Measurements from ENCODE around the gene DSTN. TPM values are rescaled to one million over a fixed set of nuclear protein-coding genes. Genes with fewer than 3 reads are reported as not detected.

DSTN gene
- polyA plus RNA-seq, 1 experiment: 295 TPM

DNA sequence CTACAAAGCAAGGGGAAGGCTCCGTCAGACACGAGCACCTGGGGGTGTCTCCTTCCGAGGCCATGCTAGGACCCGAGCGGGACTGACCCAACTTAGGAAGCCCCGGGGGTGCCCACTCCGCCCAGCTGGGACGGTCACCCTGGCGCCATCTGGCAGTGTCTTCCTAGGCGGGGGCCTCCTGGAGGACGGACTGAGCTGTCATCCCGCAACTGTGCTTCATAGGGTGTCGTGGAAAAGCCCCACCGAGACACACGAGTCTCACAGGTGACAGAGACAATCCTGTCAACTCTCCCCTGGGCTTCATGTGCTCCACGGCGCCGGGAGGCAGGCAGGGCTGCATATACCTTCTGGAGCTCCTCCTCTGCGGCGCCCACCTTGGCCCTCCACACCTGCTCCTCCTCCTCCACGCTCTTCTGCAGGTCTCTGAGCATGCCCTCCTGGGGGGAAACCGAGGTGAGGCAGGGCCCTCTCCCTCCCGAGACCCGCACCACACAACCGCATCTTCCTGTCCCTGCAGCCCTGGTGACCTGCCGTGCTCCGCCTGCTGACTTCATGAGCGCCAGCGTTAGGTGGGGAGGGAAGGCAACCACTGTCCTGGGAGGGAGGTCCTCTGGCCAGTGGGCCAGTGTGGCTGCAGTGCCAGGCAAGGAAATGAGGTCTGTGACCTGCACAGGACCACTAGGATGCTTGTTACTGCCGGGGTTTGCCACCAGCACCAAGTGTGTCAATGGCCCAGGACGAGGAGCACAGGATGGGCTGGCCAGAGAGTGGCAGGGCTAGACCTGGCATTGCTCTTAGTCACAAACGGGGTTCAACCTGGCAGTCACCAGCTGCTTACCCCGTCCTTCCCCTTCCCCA, 50.7 kb downstream of the DSTN start:
- Histone ChIP-seq H3K36me3 (ENCODE audit: control insufficient read depth, insufficient read depth, low read length) (peaks cover 85% of the 10 kb centered on the region), H3K27me3 (ENCODE audit: control insufficient read depth, insufficient read depth, low read length) (no peaks in the 10 kb centered on the region), H3K4me3 (ENCODE audit: low read depth, low read length) (no peak overlapping the region)
- CTCF ChIA-PET: interaction anchor here (2.7 kb wide), 1 partner anchor 11 kb away, joined by 12 read pairs; no protein-coding TSS in a partner anchor
- DNase-seq (ENCODE audit: low read depth): no peak
- POLR2A ChIA-PET: no interaction called here
- TF ChIP-seq, protein P1, sequence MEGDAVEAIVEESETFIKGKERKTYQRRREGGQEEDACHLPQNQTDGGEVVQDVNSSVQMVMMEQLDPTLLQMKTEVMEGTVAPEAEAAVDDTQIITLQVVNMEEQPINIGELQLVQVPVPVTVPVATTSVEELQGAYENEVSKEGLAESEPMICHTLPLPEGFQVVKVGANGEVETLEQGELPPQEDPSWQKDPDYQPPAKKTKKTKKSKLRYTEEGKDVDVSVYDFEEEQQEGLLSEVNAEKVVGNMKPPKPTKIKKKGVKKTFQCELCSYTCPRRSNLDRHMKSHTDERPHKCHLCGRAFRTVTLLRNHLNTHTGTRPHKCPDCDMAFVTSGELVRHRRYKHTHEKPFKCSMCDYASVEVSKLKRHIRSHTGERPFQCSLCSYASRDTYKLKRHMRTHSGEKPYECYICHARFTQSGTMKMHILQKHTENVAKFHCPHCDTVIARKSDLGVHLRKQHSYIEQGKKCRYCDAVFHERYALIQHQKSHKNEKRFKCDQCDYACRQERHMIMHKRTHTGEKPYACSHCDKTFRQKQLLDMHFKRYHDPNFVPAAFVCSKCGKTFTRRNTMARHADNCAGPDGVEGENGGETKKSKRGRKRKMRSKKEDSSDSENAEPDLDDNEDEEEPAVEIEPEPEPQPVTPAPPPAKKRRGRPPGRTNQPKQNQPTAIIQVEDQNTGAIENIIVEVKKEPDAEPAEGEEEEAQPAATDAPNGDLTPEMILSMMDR (IDR thresholded peaks at IDR 0.05; ENCODE audit: insufficient read depth, low read depth, low read length): no peak

DNA sequence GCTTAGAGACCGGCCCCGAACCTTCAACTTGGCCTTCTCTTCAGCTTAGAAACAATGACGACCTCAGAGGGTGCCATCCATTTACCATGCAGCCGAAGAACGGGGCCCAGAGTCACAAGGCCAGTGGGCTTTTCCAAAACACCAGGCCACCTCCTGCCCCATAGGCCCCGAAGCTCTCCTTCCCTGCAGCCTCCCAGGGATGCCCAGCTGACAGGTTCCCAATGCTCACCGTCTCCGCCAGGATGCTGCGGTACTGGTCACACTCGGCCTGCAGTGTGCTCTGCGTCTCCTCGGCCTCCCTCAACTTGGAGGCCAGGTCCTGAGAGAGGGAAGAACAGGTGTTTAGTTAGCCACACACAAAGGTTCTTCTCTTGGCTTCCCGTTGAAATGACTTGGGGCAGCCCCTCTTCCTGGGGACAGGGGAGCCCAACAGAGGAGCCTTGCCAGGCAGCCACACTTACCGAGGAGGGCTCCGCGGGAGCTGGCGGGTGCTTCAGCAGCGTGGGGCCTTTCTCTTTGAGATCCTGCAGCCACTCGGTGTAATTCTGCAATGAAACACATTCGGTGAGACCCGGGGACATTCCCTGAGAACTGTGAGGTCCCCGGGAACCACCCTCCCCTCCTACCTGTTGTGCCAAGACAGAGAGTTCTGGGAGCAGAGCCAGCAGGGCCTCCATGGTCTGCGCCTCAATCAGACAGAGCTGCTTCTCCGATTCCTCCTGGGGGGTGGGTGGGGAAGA, 51.5 kb downstream of the DSTN start:
- Histone ChIP-seq H3K27me3 (ENCODE audit: control insufficient read depth, insufficient read depth, low read length) (no peaks in the 10 kb centered on the region), H3K4me3 (ENCODE audit: low read depth, low read length) (no peak overlapping the region), H3K36me3 (ENCODE audit: control insufficient read depth, insufficient read depth, low read length) (peaks cover 84% of the 10 kb centered on the region)
- TF ChIP-seq, protein P1 (IDR thresholded peaks at IDR 0.05; ENCODE audit: insufficient read depth, low read depth, low read length): no peak
- ChIA-PET POLR2A (no interaction called here), CTCF (interaction anchor here (0.6 to 2.7 kb wide), 2 partner anchors 11 to 951 kb away, joined by 3 to 12 read pairs; no protein-coding TSS in a partner anchor)
- DNase-seq (ENCODE audit: low read depth): no peak

DNA sequence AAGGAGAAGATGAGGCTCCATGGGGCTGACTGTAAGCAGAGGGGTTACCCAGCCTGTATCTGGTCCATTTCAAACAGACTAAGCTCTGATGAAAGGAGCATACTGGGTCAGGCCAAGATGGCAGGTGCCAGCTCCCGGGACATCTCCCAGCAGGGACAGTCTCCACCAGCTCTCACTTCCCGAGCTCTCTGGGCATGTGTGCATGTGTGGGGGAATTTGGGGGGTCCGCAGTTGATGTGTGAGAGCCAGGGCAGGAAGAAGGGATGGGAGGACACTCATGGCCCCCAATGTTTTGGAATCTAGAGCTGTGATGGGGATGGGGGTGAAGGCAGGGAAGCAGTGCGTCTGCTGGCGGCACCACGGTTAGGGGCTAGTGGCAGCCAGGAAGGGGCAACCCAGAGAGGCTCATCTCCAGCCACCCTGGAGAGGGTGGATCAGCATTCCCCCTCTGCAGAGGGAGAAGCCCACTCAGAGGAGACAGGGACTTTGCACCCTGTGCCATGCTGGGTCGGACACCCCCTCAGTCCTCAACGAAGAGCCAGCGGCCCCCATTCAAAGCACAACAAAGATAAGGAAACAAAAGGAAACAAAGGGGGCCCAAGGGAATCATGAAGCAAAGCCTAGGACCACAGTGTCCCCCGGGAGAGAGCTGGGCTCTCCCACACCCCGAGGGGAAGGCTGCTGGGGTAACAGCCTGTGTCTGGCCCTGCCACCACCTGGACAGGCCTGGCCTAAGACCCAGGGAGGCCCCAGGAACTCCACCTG, 52.4 kb downstream of the DSTN start:
- DNase-seq (ENCODE audit: low read depth): no peak
- Histone ChIP-seq H3K27me3 (ENCODE audit: control insufficient read depth, insufficient read depth, low read length) (no peaks in the 10 kb centered on the region), H3K36me3 (ENCODE audit: control insufficient read depth, insufficient read depth, low read length) (peaks cover 87% of the 10 kb centered on the region), H3K4me3 (ENCODE audit: low read depth, low read length) (no peak overlapping the region)
- TF ChIP-seq, protein P1 (IDR thresholded peaks at IDR 0.05; ENCODE audit: insufficient read depth, low read depth, low read length): no peak
- POLR2A ChIA-PET: no interaction called here
- CTCF ChIA-PET: interaction anchor here (1.1 to 2.7 kb wide), 2 partner anchors 10 to 375 kb away, joined by 3 to 12 read pairs; no protein-coding TSS in a partner anchor

DNA sequence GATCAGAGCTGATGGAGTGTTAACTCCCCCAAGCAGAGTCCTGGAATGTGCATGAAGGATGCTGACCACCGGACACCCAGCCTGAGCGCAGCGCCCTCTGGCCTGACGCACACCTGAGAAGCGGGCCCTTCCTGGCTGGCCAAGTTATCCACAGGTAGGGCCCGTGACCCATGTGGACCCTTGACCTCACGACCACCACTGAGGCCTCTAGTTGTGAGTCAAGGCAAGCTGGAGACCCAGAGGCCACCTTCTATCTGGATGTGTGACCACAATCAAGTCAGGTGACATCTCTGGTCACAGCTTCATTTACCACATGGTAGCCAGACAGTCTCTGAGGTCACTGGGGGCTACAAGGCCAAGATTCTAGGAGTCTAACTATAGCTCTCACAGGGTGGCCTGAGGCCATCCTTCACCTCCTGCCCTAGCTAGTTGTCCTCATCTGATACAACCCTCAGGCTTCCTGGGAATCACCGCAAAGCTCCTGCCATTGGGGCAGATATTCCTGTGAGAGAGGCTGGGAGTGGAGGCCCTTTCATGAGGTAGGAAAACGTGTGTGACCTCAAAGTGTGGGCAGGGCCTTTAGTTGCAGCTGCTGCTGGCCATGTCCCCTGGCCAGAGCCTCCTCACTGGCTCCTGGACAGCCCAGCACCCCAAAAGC, 53.1 kb downstream of the DSTN start:
- ChIA-PET CTCF (interaction anchor here (1.1 to 2.7 kb wide), 2 partner anchors 9 to 375 kb away, joined by 3 to 12 read pairs; no protein-coding TSS in a partner anchor), POLR2A (no interaction called here)
- Histone ChIP-seq H3K4me3 (ENCODE audit: low read depth, low read length) (no peak overlapping the region), H3K27me3 (ENCODE audit: control insufficient read depth, insufficient read depth, low read length) (no peaks in the 10 kb centered on the region), H3K36me3 (ENCODE audit: control insufficient read depth, insufficient read depth, low read length) (peaks cover 86% of the 10 kb centered on the region)
- TF ChIP-seq, protein P1 (IDR thresholded peaks at IDR 0.05; ENCODE audit: insufficient read depth, low read depth, low read length): no peak
- DNase-seq (ENCODE audit: low read depth): no peak
